SU-DHL-6 (cell line): ENCODE results near the gene C2orf72.

ENCODE experiments used
- EZH2phosphoT487 ChIP-seq: fragments of 200-600 bp; sonication (generic), shearing (Covaris generic); conservative IDR thresholded peaks from 2 replicates; pipeline ENCODE4 v1.6.1; 2018; ENCODE audit warnings: mild to moderate bottlenecking, antibody characterized with exemption, low read length, moderate library complexity, mixed read lengths
- TF ChIP-seq, protein P1 (sequence below): fragments of 200-600 bp; sonication (generic); IDR thresholded peaks from one replicate; pipeline ENCODE4 v1.5.1; 2017; ENCODE audit warnings: antibody characterized with exemption, mild to moderate bottlenecking, low read length, moderate library complexity; ENCODE audit not compliant: insufficient read depth, poor library complexity, severe bottlenecking

DNA sequence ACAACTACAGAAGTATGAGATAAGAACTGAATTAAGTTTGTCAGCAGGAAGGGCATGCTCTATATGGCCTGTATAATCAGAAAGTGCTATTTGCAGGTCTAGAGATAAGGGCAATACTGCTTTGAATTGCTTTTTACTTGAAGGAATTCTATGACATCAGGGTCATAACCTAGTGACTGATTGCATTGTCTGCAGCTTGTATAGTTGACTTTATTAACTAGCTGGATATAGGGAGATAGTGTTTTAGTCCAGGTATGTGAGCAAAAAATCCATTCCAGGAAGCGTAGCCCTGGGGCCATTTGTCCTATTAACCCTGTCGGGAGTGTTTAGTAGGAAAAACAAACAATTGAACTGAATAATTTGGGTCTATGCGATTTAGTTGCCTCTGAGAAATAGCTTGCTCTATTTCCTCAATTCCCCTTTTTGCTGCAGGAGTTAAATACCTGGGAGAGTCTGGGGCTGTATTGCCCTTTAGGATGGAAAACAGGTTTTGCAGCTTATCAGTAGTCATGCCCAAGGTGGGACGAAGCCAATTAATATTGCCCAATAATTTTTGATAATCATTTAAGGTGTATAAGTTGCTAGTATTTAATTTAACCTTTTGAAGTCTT, 57.5 kb downstream of the C2orf72 start:
- TF ChIP-seq, protein P1, sequence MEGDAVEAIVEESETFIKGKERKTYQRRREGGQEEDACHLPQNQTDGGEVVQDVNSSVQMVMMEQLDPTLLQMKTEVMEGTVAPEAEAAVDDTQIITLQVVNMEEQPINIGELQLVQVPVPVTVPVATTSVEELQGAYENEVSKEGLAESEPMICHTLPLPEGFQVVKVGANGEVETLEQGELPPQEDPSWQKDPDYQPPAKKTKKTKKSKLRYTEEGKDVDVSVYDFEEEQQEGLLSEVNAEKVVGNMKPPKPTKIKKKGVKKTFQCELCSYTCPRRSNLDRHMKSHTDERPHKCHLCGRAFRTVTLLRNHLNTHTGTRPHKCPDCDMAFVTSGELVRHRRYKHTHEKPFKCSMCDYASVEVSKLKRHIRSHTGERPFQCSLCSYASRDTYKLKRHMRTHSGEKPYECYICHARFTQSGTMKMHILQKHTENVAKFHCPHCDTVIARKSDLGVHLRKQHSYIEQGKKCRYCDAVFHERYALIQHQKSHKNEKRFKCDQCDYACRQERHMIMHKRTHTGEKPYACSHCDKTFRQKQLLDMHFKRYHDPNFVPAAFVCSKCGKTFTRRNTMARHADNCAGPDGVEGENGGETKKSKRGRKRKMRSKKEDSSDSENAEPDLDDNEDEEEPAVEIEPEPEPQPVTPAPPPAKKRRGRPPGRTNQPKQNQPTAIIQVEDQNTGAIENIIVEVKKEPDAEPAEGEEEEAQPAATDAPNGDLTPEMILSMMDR, result no peak
- no peak for TF ChIP-seq EZH2phosphoT487
